Left lung (tissue), 10 donors: ENCODE results near the gene GDNF. TPM values are rescaled to one million over a fixed set of nuclear protein-coding genes. Genes with fewer than 3 reads are reported as not detected.

Experiments used
- ATAC-seq: fragments of 200-7000 bp; cut with Tn5 transposase; one replicate; pipeline ENCODE4 v1.9.1; 2020; ENCODE audit warnings: moderate library complexity
- DNase-seq, 4 donors: peaks; one replicate each; pipeline ENCODE4 v3.0.0-alpha.2; 2013 to 2020
- H3K27ac ChIP-seq, 2 donors: fragments of 200-600 bp; sonication (generic) in 1 of 2; one replicate each; pipeline versions ENCODE4 v1.5.0 to v1.8.0; 2020 to 2021
- H3K27me3 ChIP-seq, 2 donors: fragments of 200-600 bp; sonication (generic) in 1 of 2; one replicate each; pipeline versions ENCODE4 v1.5.0 to v1.8.0; 2020 to 2021
- H3K36me3 ChIP-seq, 2 donors: fragments of 200-600 bp; sonication (generic) in 1 of 2; one replicate each; pipeline versions ENCODE4 v1.5.0 to v1.8.0; 2020 to 2021
- H3K4me1 ChIP-seq, 2 donors: fragments of 200-600 bp; one replicate each; pipeline ENCODE4 v1.8.0; 2021
- H3K4me3 ChIP-seq, 2 donors: fragments of 200-600 bp; sonication (generic) in 1 of 2; one replicate each; pipeline versions ENCODE4 v1.5.0 to v1.8.0; 2020 to 2021; ENCODE audit warnings: mild to moderate bottlenecking in 1 of 2
- H3K9me3 ChIP-seq, 2 donors: fragments of 200-600 bp; sonication (generic) in 1 of 2; one replicate each; pipeline versions ENCODE4 v1.5.0 to v1.8.0; 2020 to 2021
- CTCF ChIP-seq, 2 donors: fragments of 200-600 bp; sonication (generic) in 1 of 2; IDR thresholded peaks; one replicate each; pipeline versions ENCODE4 v1.5.0 to v1.8.0; 2021; ENCODE audit warnings: antibody characterized with exemption in 2 of 2
- intact Hi-C, 2 donors: fragments of 100-400 bp; cut with DNase I; formaldehyde crosslinking; loops; one replicate each; pipeline versions ENCODE4 v1.11.2 to v1.14.2; 2022
- polyA plus RNA-seq, 6 donors: library from polyadenylated mRNA; unstranded; fragments of 120-200 nt; gene quantifications; one replicate each; pipeline ENCODE4 v1.2.1, GENCODE V29; 2013; ENCODE audit not compliant: insufficient read length in 6 of 6
- total RNA-seq, 2 donors: library from RNA; stranded (reverse); fragmentation: NEBNext Ultra II Directional; extraction: Animal tissue kit (Norgen Biotek cat#: 25700); gene quantifications; one replicate each; pipeline ENCODE4 v1.2.1, GENCODE V29; 2021
- donor health status: DM: no; HTN: yes; CAD: no.
- donor health status: DM: no; HTN: no; CAD: no.

The GDNF gene
- total and polyA plus RNA-seq, 8 donors: 0.06 to 0.17 (median 0.07) TPM; not detected in 4

- DNase-seq: no peak
- Histone ChIP-seq H3K27me3 (peaks cover 90 to 100% of the 10 kb centered on the region in 2 donors), H3K36me3 (no peaks in the 10 kb centered on the region), H3K4me3 (no peak overlapping the region), H3K27ac (no peak overlapping the region), H3K4me1 (peaks cover 19 to 48% of the 10 kb centered on the region in 2 donors), H3K9me3 (no peaks in the 10 kb centered on the region)
- TF ChIP-seq CTCF (IDR thresholded peaks at IDR 0.05): no peak
- intact Hi-C loops: loop anchor here in 1 of 2 donors (5.0 kb wide), 1 partner anchor 354 kb away; no protein-coding TSS in a partner anchor
- ATAC-seq: peak; percentile 12
These were observed 1.5 kb downstream of the GDNF start for GRCh38 chr5:37838152-37838932.

- Histone ChIP-seq H3K27ac (no peak overlapping the region), H3K4me3 (no peak overlapping the region), H3K9me3 (no peaks in the 10 kb centered on the region), H3K27me3 (peaks cover 98 to 100% of the 10 kb centered on the region in 2 donors), H3K4me1 (peaks cover 19 to 48% of the 10 kb centered on the region in 2 donors), H3K36me3 (no peaks in the 10 kb centered on the region)
- peak; percentile 64 to 77 for TF ChIP-seq CTCF (IDR thresholded peaks at IDR 0.05)
- ATAC-seq (peak; percentile 92), DNase-seq (peak in 3 of 4 donors; percentile 64 to 88 (median 73))
- intact Hi-C loops: loop anchor here in 1 of 2 donors (5.0 kb wide), 1 partner anchor 355 kb away; no protein-coding TSS in a partner anchor
These were observed 2.3 kb downstream of the GDNF start for GRCh38 chr5:37837414-37838032.

DNA sequence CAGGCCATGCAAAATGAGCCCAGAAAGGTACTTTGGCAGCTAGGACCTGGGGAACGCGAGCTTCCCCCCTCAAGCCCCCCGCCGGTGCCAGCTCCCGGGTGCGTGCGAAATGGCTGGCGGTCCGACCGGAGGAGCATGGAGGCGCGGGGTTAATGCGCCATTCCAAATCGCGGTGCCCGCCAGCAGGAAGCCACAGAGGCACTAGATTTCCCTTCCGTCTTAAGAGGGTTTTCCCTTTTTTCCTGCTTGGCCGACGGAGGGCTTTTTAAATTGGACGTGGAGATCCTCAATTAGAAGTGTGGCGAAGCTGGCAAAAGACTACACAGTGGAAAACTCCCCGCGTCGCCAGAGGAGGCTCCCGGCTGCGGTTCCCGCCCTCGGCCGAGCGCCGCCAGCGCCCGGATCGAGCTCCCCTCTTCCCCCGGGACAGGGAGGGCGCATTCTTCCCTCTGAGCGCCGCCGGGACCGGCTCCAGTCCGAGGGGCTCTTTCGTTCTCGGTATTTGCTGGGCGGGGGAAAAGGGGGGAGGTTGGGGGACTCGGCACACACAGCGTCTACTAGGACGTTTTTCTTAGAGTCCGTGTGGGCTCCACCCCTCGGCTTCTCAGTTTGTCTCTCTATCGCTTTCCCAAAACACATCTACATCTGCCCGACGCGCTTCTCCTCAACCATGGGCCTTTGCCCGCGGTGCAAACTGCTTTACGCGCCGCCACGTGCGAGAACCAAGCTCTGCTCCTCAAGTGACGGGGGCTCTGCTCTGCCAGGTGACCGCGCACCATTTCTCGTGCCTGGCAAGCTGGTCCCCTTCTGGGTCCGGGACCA is 3.0 kb downstream of the GDNF start:
- Histone ChIP-seq H3K4me1 (peaks cover 19 to 48% of the 10 kb centered on the region in 2 donors), H3K4me3 (peak overlapping the region in 1 of 2 donors; percentile 13), H3K27ac (no peak overlapping the region), H3K27me3 (peaks cover 96 to 100% of the 10 kb centered on the region in 2 donors), H3K9me3 (no peaks in the 10 kb centered on the region), H3K36me3 (no peaks in the 10 kb centered on the region)
- ATAC-seq (peak; percentile 33), DNase-seq (no peak)
- no peak for TF ChIP-seq CTCF (IDR thresholded peaks at IDR 0.05)
- intact Hi-C loops: loop anchor here in 1 of 2 donors (5.0 kb wide), 1 partner anchor 355 kb away; no protein-coding TSS in a partner anchor

- intact Hi-C loops: loop anchor here in 1 of 2 donors (5.0 kb wide), 1 partner anchor 356 kb away; no protein-coding TSS in a partner anchor
- Histone ChIP-seq H3K27me3 (peaks cover 96 to 100% of the 10 kb centered on the region in 2 donors), H3K4me3 (peak overlapping the region in 1 of 2 donors; percentile 13), H3K36me3 (no peaks in the 10 kb centered on the region), H3K4me1 (peaks cover 19 to 48% of the 10 kb centered on the region in 2 donors), H3K27ac (no peak overlapping the region), H3K9me3 (no peaks in the 10 kb centered on the region)
- DNase-seq (no peak), ATAC-seq (no peak)
- no peak for TF ChIP-seq CTCF (IDR thresholded peaks at IDR 0.05)
These were observed 3.6 kb downstream of the GDNF start for GRCh38 chr5:37836235-37836591.
